Measurements from ENCODE around the gene PER1. TPM values are rescaled to one million over a fixed set of nuclear protein-coding genes. Genes with fewer than 3 reads are reported as not detected.
A peak's percentile ranks its signal among the peaks of the same experiment; 100 is the strongest.

Gene PER1
- total and polyA plus RNA-seq, 2 of the 13 experiments (the other 11 are each of a cell fraction or from before 2014, with no cell fraction given), result 2.6 to 3.6 TPM

- TF ChIP-seq ZNF335 (CRISPR knock-in tag; IDR thresholded peaks at IDR 0.05) (peak; percentile 89), STAG1 (CRISPR knock-in tag; IDR thresholded peaks at IDR 0.05) (peak; percentile 21; the same call in 1 of the 2 replicates), HOXD1 (CRISPR knock-in tag; IDR thresholded peaks at IDR 0.05) (peak; percentile 96), ZNF501 (CRISPR knock-in tag; IDR thresholded peaks at IDR 0.05) (no peak), TCF12 (IDR thresholded peaks at IDR 0.05) (no peak), TCF12 (CRISPR knock-in tag; IDR thresholded peaks at IDR 0.05) (no peak), MIER3 (CRISPR knock-in tag; IDR thresholded peaks at IDR 0.05; ENCODE audit: borderline replicate concordance) (peak; percentile 98), ZNF280D (CRISPR knock-in tag; IDR thresholded peaks at IDR 0.05) (peak; percentile 75), ATF7 (IDR thresholded peaks at IDR 0.05) (peak; percentile 45; the same call in 1 of the 2 replicates), ATF7 (CRISPR knock-in tag; IDR thresholded peaks at IDR 0.05) (no peak; the same call in 1 of the 2 replicates), ZBTB7A (CRISPR knock-in tag; IDR thresholded peaks at IDR 0.05) (peak; percentile 91), MXD1 (CRISPR knock-in tag; IDR thresholded peaks at IDR 0.05) (no peak), ZNF770 (CRISPR knock-in tag; IDR thresholded peaks at IDR 0.05) (no peak), ZNF232 (CRISPR knock-in tag; IDR thresholded peaks at IDR 0.05; ENCODE audit: borderline replicate concordance) (peak; percentile 96), PHF21A (CRISPR knock-in tag; IDR thresholded peaks at IDR 0.05) (peak; percentile 71), ZNF691 (CRISPR knock-in tag; IDR thresholded peaks at IDR 0.05; ENCODE audit: borderline replicate concordance, low read depth) (no peak), ZNF557 (CRISPR knock-in tag; IDR thresholded peaks at IDR 0.05) (peak; percentile 99), HDAC1 (CRISPR knock-in tag; IDR thresholded peaks at IDR 0.05) (peak; percentile 56), ZSCAN21 (CRISPR knock-in tag; IDR thresholded peaks at IDR 0.05; ENCODE audit: borderline replicate concordance) (peak; percentile 96), ZNF605 (CRISPR knock-in tag; IDR thresholded peaks at IDR 0.05) (peak; percentile 81)
- TF ChIP-seq, protein P1, sequence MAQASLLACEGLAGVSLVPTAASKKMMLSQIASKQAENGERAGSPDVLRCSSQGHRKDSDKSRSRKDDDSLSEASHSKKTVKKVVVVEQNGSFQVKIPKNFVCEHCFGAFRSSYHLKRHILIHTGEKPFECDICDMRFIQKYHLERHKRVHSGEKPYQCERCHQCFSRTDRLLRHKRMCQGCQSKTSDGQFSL (CRISPR knock-in tag; IDR thresholded peaks at IDR 0.05), result peak; percentile 84
- TF ChIP-seq, protein P2, sequence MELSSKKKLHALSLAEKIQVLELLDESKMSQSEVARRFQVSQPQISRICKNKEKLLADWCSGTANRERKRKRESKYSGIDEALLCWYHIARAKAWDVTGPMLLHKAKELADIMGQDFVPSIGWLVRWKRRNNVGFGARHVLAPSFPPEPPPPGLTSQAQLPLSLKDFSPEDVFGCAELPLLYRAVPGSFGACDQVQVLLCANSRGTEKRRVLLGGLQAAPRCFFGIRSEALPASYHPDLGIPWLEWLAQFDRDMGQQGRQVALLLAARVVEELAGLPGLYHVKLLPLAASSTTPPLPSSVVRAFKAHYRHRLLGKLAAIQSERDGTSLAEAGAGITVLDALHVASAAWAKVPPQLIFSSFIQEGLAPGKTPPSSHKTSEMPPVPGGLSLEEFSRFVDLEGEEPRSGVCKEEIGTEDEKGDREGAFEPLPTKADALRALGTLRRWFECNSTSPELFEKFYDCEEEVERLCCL (CRISPR knock-in tag; IDR thresholded peaks at IDR 0.05; ENCODE audit: borderline replicate concordance), result no peak; the same call in 1 of the 2 replicates
Observed at GRCh38 chr17:8173056-8173870, 21.1 kb upstream of the PER1 start (continued).

Measured in HepG2 (cell line).